Psoas muscle (tissue), 8 donors: ENCODE data around the gene TNFAIP8L2. TPM values are rescaled to one million over a fixed set of nuclear protein-coding genes. Genes with fewer than 3 reads are reported as not detected.
A peak's percentile ranks its signal among the peaks of the same experiment; 100 is the strongest.

Source experiments
- ATAC-seq, 4 donors: fragments of 200-7000 bp; cut with Tn5 transposase; one replicate each; pipeline ENCODE4 v1.9.1; 2020; ENCODE audit warnings: moderate library complexity in 3 of 4, mild to moderate bottlenecking in 2 of 4
- DNase-seq, 2 donors: peaks; one replicate each; pipeline ENCODE4 v3.0.0-alpha.2; 2020
- H3K27ac ChIP-seq: fragments of 200-600 bp; one replicate; pipeline ENCODE4 v1.8.0; 2022
- H3K27me3 ChIP-seq, 3 donors: fragments of 200-600 bp in 1 of 3; one replicate each; pipeline versions ENCODE4 v1.6.1 to v1.8.0; 2013 to 2022; ENCODE audit warnings: low read length in 2 of 3, mild to moderate bottlenecking in 2 of 3, moderate library complexity in 1 of 3; ENCODE audit not compliant: insufficient read depth in 3 of 3
- H3K36me3 ChIP-seq, 2 donors: fragments of 200-600 bp in 1 of 2; one replicate each; pipeline versions ENCODE4 v1.6.1 to v1.8.0; 2013 to 2022; ENCODE audit warnings: low read depth in 1 of 2, mild to moderate bottlenecking in 1 of 2, moderate library complexity in 1 of 2; ENCODE audit not compliant: insufficient read depth in 1 of 2
- H3K4me1 ChIP-seq: fragments of 200-600 bp; one replicate; pipeline ENCODE4 v1.8.0; 2022
- H3K4me3 ChIP-seq: fragments of 200-600 bp; one replicate; pipeline ENCODE4 v1.8.0; 2022; ENCODE audit warnings: mild to moderate bottlenecking
- H3K9me3 ChIP-seq: fragments of 200-600 bp; one replicate; pipeline ENCODE4 v1.8.0; 2022
- WGBS, 3 donors: extraction: QIAGEN DNeasy Blood & Tissue Kit; methylation state at CpG; one replicate each; pipeline versions ENCODE4 v1.1.6 to v1.1.7; 2013; 5-methylcytosine and 5-hydroxymethylcytosine counted together
- intact Hi-C, 2 donors: fragments of 100-400 bp; cut with DNase I; formaldehyde crosslinking; loops; one replicate each; pipeline versions ENCODE4 v1.11.0 to v1.14.2; 2022
- polyA plus RNA-seq, 3 donors: library from polyadenylated mRNA; stranded (reverse); fragments of 200-250 nt; gene quantifications; one replicate each; pipeline ENCODE4 v1.2.3, GENCODE V29; 2013
- total RNA-seq, 4 donors: library from RNA; stranded (reverse); fragmentation: NEBNext Ultra II Directional in 2 of 4; extraction: Animal tissue kit (Norgen Biotek cat#: 25700) in 2 of 4; gene quantifications; one replicate each; pipeline versions ENCODE4 v1.2.1 to v1.2.4, GENCODE V29; 2021 to 2023
- TF ChIP-seq, protein P1 (sequence below): fragments of 200-600 bp; IDR thresholded peaks from one replicate; pipeline ENCODE4 v1.8.0; 2022; ENCODE audit warnings: antibody characterized with exemption
- donor health status: healthy with polysubstance abuse.
- donor health status: DM: no; HTN: no; CAD: no; lungs with moderate emphysema.
- donor health status: Bipolar disorder and iron deficiency.
- donor health status: healthy.
- donor health status: DM: yes; HTN: yes; CAD: no.
- donor health status: DM: no; HTN: no; CAD: no.
- donor health status: DM: no; HTN: no; CAD: no.
- donor health status: DM: yes; HTN: yes; CAD: no.

Gene TNFAIP8L2
- total and polyA plus RNA-seq, 7 donors, result 0.56 to 1.3 (median 0.90) TPM

- H3K36me3 ChIP-seq, result peaks cover 2 to 63% of the 10 kb centered on the region in 2 donors
Observed at GRCh38 chr1:151171190-151171589, 14.7 kb downstream of the TNFAIP8L2 start.

GRCh38 chr1:151175041-151175741 is 18.7 kb downstream of the TNFAIP8L2 start:
- 18 to 31% (median 22%) methylated on average over 6 of the region's 6 CpGs for WGBS, 3 donors
- ATAC-seq (peak; percentile 56 to 64 (median 60)), DNase-seq (peak; percentile 53 to 86)
- intact Hi-C loops, result no loop called here
- H3K4me1 ChIP-seq, result peaks cover 21% of the 10 kb centered on the region
- H3K9me3 ChIP-seq, result no peaks in the 10 kb centered on the region
- TF ChIP-seq, protein P1, sequence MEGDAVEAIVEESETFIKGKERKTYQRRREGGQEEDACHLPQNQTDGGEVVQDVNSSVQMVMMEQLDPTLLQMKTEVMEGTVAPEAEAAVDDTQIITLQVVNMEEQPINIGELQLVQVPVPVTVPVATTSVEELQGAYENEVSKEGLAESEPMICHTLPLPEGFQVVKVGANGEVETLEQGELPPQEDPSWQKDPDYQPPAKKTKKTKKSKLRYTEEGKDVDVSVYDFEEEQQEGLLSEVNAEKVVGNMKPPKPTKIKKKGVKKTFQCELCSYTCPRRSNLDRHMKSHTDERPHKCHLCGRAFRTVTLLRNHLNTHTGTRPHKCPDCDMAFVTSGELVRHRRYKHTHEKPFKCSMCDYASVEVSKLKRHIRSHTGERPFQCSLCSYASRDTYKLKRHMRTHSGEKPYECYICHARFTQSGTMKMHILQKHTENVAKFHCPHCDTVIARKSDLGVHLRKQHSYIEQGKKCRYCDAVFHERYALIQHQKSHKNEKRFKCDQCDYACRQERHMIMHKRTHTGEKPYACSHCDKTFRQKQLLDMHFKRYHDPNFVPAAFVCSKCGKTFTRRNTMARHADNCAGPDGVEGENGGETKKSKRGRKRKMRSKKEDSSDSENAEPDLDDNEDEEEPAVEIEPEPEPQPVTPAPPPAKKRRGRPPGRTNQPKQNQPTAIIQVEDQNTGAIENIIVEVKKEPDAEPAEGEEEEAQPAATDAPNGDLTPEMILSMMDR, result no peak
- no peaks in the 10 kb centered on the region for H3K27me3 ChIP-seq
- peak overlapping the region; percentile 92 for H3K27ac ChIP-seq
- H3K4me3 ChIP-seq, result peak overlapping the region; percentile 79
- peaks cover 11 to 80% of the 10 kb centered on the region in 2 donors for H3K36me3 ChIP-seq

More at GRCh38 chr1:151171190-151171589, 14.7 kb downstream of the TNFAIP8L2 start:
- WGBS, 3 donors, result 35 to 77% (median 41%) methylated on average over 5 of the region's 5 CpGs
- intact Hi-C loops, result no loop called here
- Histone ChIP-seq H3K9me3 (no peaks in the 10 kb centered on the region), H3K4me3 (peak overlapping the region; percentile 79), H3K4me1 (peaks cover 49% of the 10 kb centered on the region), H3K27ac (peak overlapping the region; percentile 92), H3K27me3 (no peaks in the 10 kb centered on the region)
- DNase-seq (no peak), ATAC-seq (no peak)
- TF ChIP-seq, protein P1, result no peak

GRCh38 chr1:151175863-151176262 is 19.4 kb downstream of the TNFAIP8L2 start, which contains the start of gene TMOD4:
Gene TMOD4 (minus strand): TSS chr1:151175981. CDS start chr1:151174875, 1,106 bp downstream.
- H3K36me3 ChIP-seq, result peaks cover 12 to 80% of the 10 kb centered on the region in 2 donors
- DNase-seq, result peak in 1 of 2 donors; percentile 82
- intact Hi-C loops, result no loop called here

DNA sequence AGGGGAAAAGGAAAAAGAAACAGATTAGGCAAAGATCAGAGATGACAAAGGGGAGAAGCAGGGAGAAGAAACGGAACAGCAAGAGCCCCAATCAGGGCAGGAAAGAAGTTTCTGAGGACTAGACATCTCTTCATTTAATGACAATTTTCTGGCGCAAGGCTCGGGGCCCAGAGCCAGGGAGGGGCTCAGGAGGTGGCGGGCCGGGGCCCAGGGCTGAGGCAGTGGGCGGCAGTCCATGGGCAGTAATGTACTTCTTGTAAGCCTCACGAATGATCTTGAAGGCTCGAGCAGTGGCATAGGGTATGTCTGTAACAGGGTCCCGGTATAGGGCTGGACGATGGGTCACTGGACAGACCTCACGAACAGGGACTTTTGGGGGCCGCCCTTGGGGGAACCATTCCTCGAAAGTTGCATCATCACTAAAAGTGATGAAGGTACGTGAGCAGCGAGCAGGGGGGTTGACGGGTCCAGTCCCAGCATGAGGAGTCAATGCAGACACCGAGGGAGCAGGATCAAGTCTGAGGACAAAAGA is 20.1 kb downstream of the TNFAIP8L2 start:
- no peak for ATAC-seq
- intact Hi-C loops, result no loop called here
- peak overlapping the region; percentile 92 for H3K27ac ChIP-seq
- DNase-seq, result no peak
- TF ChIP-seq, protein P1, result no peak
- peaks cover 7% of the 10 kb centered on the region for H3K4me1 ChIP-seq
- H3K9me3 ChIP-seq, result no peaks in the 10 kb centered on the region
- H3K4me3 ChIP-seq, result no peak overlapping the region
- H3K27me3 ChIP-seq, result no peaks in the 10 kb centered on the region
- WGBS, 3 donors, result 86 to 95% (median 89%) methylated on average over 17 of the region's 17 CpGs
- H3K36me3 ChIP-seq, result peaks cover 13 to 80% of the 10 kb centered on the region in 2 donors

More at GRCh38 chr1:151175863-151176262, 19.4 kb downstream of the TNFAIP8L2 start, which contains the start of gene TMOD4:
- peak; percentile 82 to 86 (median 84) for ATAC-seq
- H3K27ac ChIP-seq, result peak within 1 kb of the TSS; percentile 92
- H3K4me1 ChIP-seq, result peaks cover 14% of the 10 kb centered on the region
- peak within 1 kb of the TSS; percentile 79 for H3K4me3 ChIP-seq
- WGBS, 3 donors, result 12 to 27% (median 20%) methylated on average over 4 of the region's 4 CpGs
- TF ChIP-seq, protein P1, result peak; percentile 71
- H3K9me3 ChIP-seq, result no peaks in the 10 kb centered on the region
- no peaks in the 10 kb centered on the region for H3K27me3 ChIP-seq
